MCF 10A (cell line): ENCODE data around the gene POLR2J2. TPM values are rescaled to one million over a fixed set of nuclear protein-coding genes. Genes with fewer than 3 reads are reported as not detected.
"Not testable (repeated sequence)": the region's sequence is repeated elsewhere in the genome, so short reads cannot be mapped to it uniquely, and the experiment has no call there.

Experiments
- BruUV-seq: library from RNA; stranded (reverse); fragments of 400-500 nt; replicated peaks from 2 replicates; lab custom pipeline; 2021; lab: Mats Ljungman, UMichigan
- CTCF ChIA-PET: fragments of 300-600 bp; sonication (Branson Sonifier 250); formaldehyde crosslinking; extraction: SDS; loops from one replicate; lab custom pipeline; 2021; ENCODE audit warnings: antibody characterized with exemption, inconsistent platforms; lab: Yijun Ruan, JAX
- POLR2A ChIA-PET: fragments of 300-600, 350-650 bp; sonication (Branson Sonifier 250); formaldehyde crosslinking; extraction: SDS; loops from one replicate; lab custom pipeline; 2020; ENCODE audit warnings: antibody characterized with exemption, inconsistent platforms; lab: Yijun Ruan, JAX
- DNase-seq: peaks from one replicate; pipeline ENCODE4 v3.0.0-alpha.2; 2018; ENCODE audit not compliant: unreplicated experiment
- H3K27ac Mint-ChIP-seq: one replicate; pipeline ENCODE4 v1.8.0; 2022; ENCODE audit warnings: mild to moderate bottlenecking, low read depth, mixed read lengths; ENCODE audit not compliant: unreplicated experiment
- H3K27me3 Mint-ChIP-seq: one replicate; pipeline ENCODE4 v1.8.0; 2022; ENCODE audit warnings: mixed read lengths; ENCODE audit not compliant: insufficient read depth, unreplicated experiment
- H3K36me3 Mint-ChIP-seq: one replicate; pipeline ENCODE4 v1.8.0; 2022; ENCODE audit warnings: mild to moderate bottlenecking, moderate library complexity, mixed read lengths; ENCODE audit not compliant: insufficient read depth, unreplicated experiment
- H3K4me1 Mint-ChIP-seq: one replicate; pipeline ENCODE4 v1.8.0; 2022; ENCODE audit warnings: mixed read lengths; ENCODE audit not compliant: insufficient read depth, unreplicated experiment
- H3K4me3 Mint-ChIP-seq: one replicate; pipeline ENCODE4 v1.8.0; 2022; ENCODE audit warnings: mild to moderate bottlenecking, moderate library complexity, mixed read lengths; ENCODE audit not compliant: unreplicated experiment
- H3K9me3 Mint-ChIP-seq: one replicate; pipeline ENCODE4 v1.8.0; 2022; ENCODE audit warnings: mixed read lengths; ENCODE audit not compliant: unreplicated experiment
- intact Hi-C: fragments of 100-400 bp; cut with micrococcal nuclease; formaldehyde crosslinking; loops from 2 replicates; pipeline ENCODE4 v1.14.1; 2022
- total RNA-seq: library from RNA; stranded (reverse); gene quantifications from 2 replicates; pipeline ENCODE4 v1.2.3, GENCODE V29; 2022

The POLR2J2 gene
- total RNA-seq, 1 experiment from 2014 or later, result 10.1 TPM

GRCh38 chr7:102697642-102698512 is 26.4 kb upstream of the POLR2J2 start:
- DNase-seq, H3K36me3 Mint-ChIP-seq, intact Hi-C loops, H3K9me3 Mint-ChIP-seq, H3K27ac Mint-ChIP-seq, H3K27me3 Mint-ChIP-seq, CTCF ChIA-PET, BruUV-seq, H3K4me1 Mint-ChIP-seq, H3K4me3 Mint-ChIP-seq, POLR2A ChIA-PET: not testable (repeated sequence)

GRCh38 chr7:102696009-102696408 is 24.5 kb upstream of the POLR2J2 start:
- H3K36me3 Mint-ChIP-seq, CTCF ChIA-PET, POLR2A ChIA-PET, H3K4me3 Mint-ChIP-seq, H3K27ac Mint-ChIP-seq, BruUV-seq, H3K4me1 Mint-ChIP-seq, DNase-seq, intact Hi-C loops, H3K9me3 Mint-ChIP-seq, H3K27me3 Mint-ChIP-seq: not testable (repeated sequence)

- H3K27me3 Mint-ChIP-seq, H3K4me1 Mint-ChIP-seq, H3K27ac Mint-ChIP-seq, CTCF ChIA-PET, H3K9me3 Mint-ChIP-seq, intact Hi-C loops, BruUV-seq, DNase-seq, POLR2A ChIA-PET, H3K4me3 Mint-ChIP-seq, H3K36me3 Mint-ChIP-seq: not testable (repeated sequence)
These were observed 23.6 kb upstream of the POLR2J2 start for GRCh38 chr7:102695033-102695552.

GRCh38 chr7:102694008-102694407 is 22.5 kb upstream of the POLR2J2 start:
- BruUV-seq, H3K4me3 Mint-ChIP-seq, CTCF ChIA-PET, POLR2A ChIA-PET, DNase-seq, H3K27ac Mint-ChIP-seq, H3K36me3 Mint-ChIP-seq, H3K9me3 Mint-ChIP-seq, H3K27me3 Mint-ChIP-seq, intact Hi-C loops, H3K4me1 Mint-ChIP-seq: not testable (repeated sequence)

- H3K4me1 Mint-ChIP-seq, H3K27ac Mint-ChIP-seq, CTCF ChIA-PET, H3K9me3 Mint-ChIP-seq, POLR2A ChIA-PET, H3K4me3 Mint-ChIP-seq, H3K27me3 Mint-ChIP-seq, BruUV-seq, H3K36me3 Mint-ChIP-seq, DNase-seq, intact Hi-C loops: not testable (repeated sequence)
These were observed 19.1 kb upstream of the POLR2J2 start for GRCh38 chr7:102690602-102691001.

GRCh38 chr7:102689436-102690282 is 18.2 kb upstream of the POLR2J2 start:
- POLR2A ChIA-PET, BruUV-seq, intact Hi-C loops, H3K4me3 Mint-ChIP-seq, H3K9me3 Mint-ChIP-seq, H3K27me3 Mint-ChIP-seq, CTCF ChIA-PET, H3K27ac Mint-ChIP-seq, H3K4me1 Mint-ChIP-seq, DNase-seq, H3K36me3 Mint-ChIP-seq: not testable (repeated sequence)

- H3K27me3 Mint-ChIP-seq, intact Hi-C loops, CTCF ChIA-PET, BruUV-seq, H3K4me1 Mint-ChIP-seq, H3K4me3 Mint-ChIP-seq, H3K36me3 Mint-ChIP-seq, H3K9me3 Mint-ChIP-seq, POLR2A ChIA-PET, H3K27ac Mint-ChIP-seq, DNase-seq: not testable (repeated sequence)
These were observed 17.0 kb upstream of the POLR2J2 start for GRCh38 chr7:102688299-102689036.

- CTCF ChIA-PET, H3K9me3 Mint-ChIP-seq, H3K4me3 Mint-ChIP-seq, POLR2A ChIA-PET, DNase-seq, H3K27me3 Mint-ChIP-seq, H3K4me1 Mint-ChIP-seq, intact Hi-C loops, H3K27ac Mint-ChIP-seq, BruUV-seq, H3K36me3 Mint-ChIP-seq: not testable (repeated sequence)
These were observed 11.1 kb upstream of the POLR2J2 start for GRCh38 chr7:102682560-102682959.
